ENCODE data around the gene ZNF415. TPM values are rescaled to one million over a fixed set of nuclear protein-coding genes. Genes with fewer than 3 reads are reported as not detected.

Gene ZNF415
- total RNA-seq, 4 donors from 2014 or later, result 9.1 to 18.1 (median 13.4) TPM

DNA sequence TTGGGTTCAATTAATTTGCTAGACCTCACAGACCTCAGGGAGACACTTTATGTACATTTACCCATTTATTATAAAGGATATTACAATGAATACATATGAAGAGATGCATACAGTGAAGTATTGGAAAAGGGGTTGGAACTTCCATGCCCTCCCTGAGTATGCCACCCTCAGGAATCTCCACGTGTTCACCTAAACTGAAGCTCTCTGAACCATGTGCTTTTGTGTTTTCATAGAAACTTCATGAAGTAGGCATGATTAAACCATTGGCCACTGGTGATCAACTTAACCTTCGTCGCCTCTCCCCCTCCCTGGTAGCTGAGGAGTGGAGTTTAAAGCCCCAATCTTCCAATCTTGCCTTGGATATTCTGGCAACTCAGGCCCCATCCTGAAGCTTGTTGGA is 49.8 kb downstream of the ZNF415 start:
- peaks cover 0 to 12% (median 4%) of the 10 kb centered on the region in 4 donors for H3K4me1 ChIP-seq
- intact Hi-C loops (cut with DNase I), result no loop called here
- H3K9me3 ChIP-seq, result peaks cover 0 to 8% (median 0%) of the 10 kb centered on the region in 4 donors
- H3K36me3 ChIP-seq, result peaks cover 32 to 75% (median 58%) of the 10 kb centered on the region in 4 donors
- no peak overlapping the region for H3K4me3 ChIP-seq
- H3K27me3 ChIP-seq, result no peaks in the 10 kb centered on the region
- no peak overlapping the region for H3K27ac ChIP-seq (replicated peaks in 1 of 4)
- TF ChIP-seq, protein P1, sequence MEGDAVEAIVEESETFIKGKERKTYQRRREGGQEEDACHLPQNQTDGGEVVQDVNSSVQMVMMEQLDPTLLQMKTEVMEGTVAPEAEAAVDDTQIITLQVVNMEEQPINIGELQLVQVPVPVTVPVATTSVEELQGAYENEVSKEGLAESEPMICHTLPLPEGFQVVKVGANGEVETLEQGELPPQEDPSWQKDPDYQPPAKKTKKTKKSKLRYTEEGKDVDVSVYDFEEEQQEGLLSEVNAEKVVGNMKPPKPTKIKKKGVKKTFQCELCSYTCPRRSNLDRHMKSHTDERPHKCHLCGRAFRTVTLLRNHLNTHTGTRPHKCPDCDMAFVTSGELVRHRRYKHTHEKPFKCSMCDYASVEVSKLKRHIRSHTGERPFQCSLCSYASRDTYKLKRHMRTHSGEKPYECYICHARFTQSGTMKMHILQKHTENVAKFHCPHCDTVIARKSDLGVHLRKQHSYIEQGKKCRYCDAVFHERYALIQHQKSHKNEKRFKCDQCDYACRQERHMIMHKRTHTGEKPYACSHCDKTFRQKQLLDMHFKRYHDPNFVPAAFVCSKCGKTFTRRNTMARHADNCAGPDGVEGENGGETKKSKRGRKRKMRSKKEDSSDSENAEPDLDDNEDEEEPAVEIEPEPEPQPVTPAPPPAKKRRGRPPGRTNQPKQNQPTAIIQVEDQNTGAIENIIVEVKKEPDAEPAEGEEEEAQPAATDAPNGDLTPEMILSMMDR (IDR thresholded peaks at IDR 0.05), result no peak
- no peak for TF ChIP-seq POLR2A (IDR thresholded peaks at IDR 0.05; ENCODE audit: low read depth)
- WGBS, result 78% methylated on average over 3 of the region's 3 CpGs
- DNase-seq (ENCODE audit: extremely low spot score), result no peak

DNA sequence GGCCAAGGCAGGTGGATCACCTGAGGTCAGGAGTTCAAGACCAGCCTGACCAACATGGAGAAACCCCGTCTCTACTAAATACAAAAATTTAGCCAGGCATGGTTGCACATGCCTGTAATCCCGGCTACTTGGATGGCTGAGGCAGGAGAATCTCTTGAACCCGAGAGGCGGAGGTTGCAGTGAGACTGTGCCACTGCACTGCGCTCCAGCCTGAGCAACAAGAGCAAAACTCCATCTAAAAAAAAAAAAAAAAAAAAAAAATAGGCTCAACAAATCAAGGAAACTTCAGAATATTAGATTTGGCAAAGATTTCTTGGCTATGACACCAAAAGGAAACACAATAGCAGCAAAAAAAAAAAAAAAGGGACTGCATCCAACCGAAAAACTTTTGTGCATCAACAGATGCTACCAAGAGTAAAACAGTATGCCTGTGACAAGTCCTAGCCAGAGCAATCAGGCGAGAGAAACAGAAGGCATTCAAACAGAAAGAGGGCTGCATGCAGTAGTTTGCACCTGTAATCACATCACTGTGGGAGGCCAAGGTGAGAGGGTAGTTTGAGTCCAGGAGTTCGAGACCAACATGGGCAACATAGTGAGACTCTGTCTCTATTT is 53.3 kb downstream of the ZNF415 start:
- TF ChIP-seq POLR2AphosphoS5 (IDR thresholded peaks at IDR 0.05), result no peak
- TF ChIP-seq POLR2A (IDR thresholded peaks at IDR 0.05; ENCODE audit: low read depth), result no peak
- no peak for TF ChIP-seq EP300 (IDR thresholded peaks at IDR 0.05)
- TF ChIP-seq, protein P1 (IDR thresholded peaks at IDR 0.05), result no peak
- 79% methylated on average over 8 of the region's 8 CpGs for WGBS
- Histone ChIP-seq H3K9me3 (peaks cover 0 to 8% (median 0%) of the 10 kb centered on the region in 4 donors), H3K4me1 (peaks cover 7 to 13% (median 11%) of the 10 kb centered on the region in 4 donors), H3K27me3 (no peaks in the 10 kb centered on the region), H3K27ac (replicated peaks in 1 of 4) (peak overlapping the region in 1 of 4 donors; percentile 10), H3K36me3 (peaks cover 18 to 66% (median 45%) of the 10 kb centered on the region in 4 donors), H3K4me3 (no peak overlapping the region)
- no peak for DNase-seq (ENCODE audit: extremely low spot score)
- intact Hi-C loops (cut with DNase I), result loop anchor here (5.0 kb wide), 1 partner anchor 103 kb away; no protein-coding TSS in a partner anchor

DNA sequence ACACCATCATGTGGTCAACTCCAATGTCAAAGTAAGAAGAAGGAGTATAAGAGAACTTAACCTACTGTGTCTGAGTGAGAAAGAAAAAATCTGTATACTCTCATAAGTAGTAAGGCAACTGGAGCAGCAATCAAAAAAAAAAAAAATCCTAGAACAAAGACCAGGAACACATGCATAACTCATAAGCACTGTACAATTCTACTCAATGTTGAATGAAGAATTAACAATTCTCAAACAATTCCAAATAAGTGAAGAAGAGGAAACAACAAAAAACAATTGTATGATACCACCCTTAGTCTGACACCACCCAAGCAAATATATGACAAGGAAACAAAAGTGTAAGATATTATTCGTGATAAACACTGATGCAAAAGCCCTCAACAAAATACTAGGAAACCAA is 54.0 kb downstream of the ZNF415 start:
- Histone ChIP-seq H3K27me3 (no peaks in the 10 kb centered on the region), H3K4me1 (peaks cover 7 to 13% (median 11%) of the 10 kb centered on the region in 4 donors), H3K4me3 (no peak overlapping the region), H3K36me3 (peaks cover 16 to 68% (median 45%) of the 10 kb centered on the region in 4 donors), H3K27ac (replicated peaks in 1 of 4) (peak overlapping the region in 1 of 4 donors; percentile 10), H3K9me3 (peaks cover 0 to 8% (median 0%) of the 10 kb centered on the region in 4 donors)
- intact Hi-C loops (cut with DNase I), result loop anchor here (5.0 kb wide), 1 partner anchor 104 kb away; no protein-coding TSS in a partner anchor
- DNase-seq (ENCODE audit: extremely low spot score), result no peak
- 91% methylated on average over 1 of the region's 1 CpG for WGBS
- TF ChIP-seq EP300 (IDR thresholded peaks at IDR 0.05) (no peak), POLR2A (IDR thresholded peaks at IDR 0.05; ENCODE audit: low read depth) (no peak), POLR2AphosphoS5 (IDR thresholded peaks at IDR 0.05) (no peak)
- TF ChIP-seq, protein P1 (IDR thresholded peaks at IDR 0.05), result no peak

DNA sequence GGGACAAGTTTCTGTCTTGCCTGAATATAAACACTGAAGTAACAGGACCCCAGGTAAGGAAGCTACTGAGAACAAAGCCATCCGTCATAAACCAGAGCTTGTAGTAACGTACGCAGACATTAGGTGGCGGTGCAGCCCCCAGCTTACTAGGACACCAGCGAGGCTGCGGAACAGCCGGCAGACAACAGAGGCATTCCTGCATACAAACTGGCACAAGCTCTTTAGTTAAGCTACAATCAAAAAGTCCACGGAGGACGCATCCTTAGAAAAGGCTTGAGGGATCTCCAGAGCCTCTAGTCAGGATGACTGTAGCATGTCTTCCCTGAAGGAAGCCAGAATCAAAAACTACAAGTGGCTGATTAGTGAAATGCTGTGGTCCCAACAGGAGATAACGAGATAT is 55.7 kb downstream of the ZNF415 start:
- H3K9me3 ChIP-seq, result peaks cover 0 to 8% (median 0%) of the 10 kb centered on the region in 4 donors

More for the DNA sequence above, 55.7 kb downstream of the ZNF415 start:
- no peak overlapping the region for H3K4me3 ChIP-seq
- H3K27me3 ChIP-seq, result no peaks in the 10 kb centered on the region
- H3K27ac ChIP-seq (replicated peaks in 1 of 4), result no peak overlapping the region
- TF ChIP-seq POLR2AphosphoS5 (IDR thresholded peaks at IDR 0.05) (peak in 1 of 2 donors; percentile 62), EP300 (IDR thresholded peaks at IDR 0.05) (no peak), POLR2A (IDR thresholded peaks at IDR 0.05; ENCODE audit: low read depth) (no peak)
- TF ChIP-seq, protein P1 (IDR thresholded peaks at IDR 0.05), result peak; percentile 66 to 81 (median 66)
- H3K4me1 ChIP-seq, result peaks cover 7 to 13% (median 11%) of the 10 kb centered on the region in 4 donors
- H3K36me3 ChIP-seq, result peaks cover 27 to 68% (median 46%) of the 10 kb centered on the region in 4 donors
- 38% methylated on average over 10 of the region's 10 CpGs for WGBS
- intact Hi-C loops (cut with DNase I), result loop anchor here (5.0 kb wide), 1 partner anchor 105 kb away; no protein-coding TSS in a partner anchor
- DNase-seq (ENCODE audit: extremely low spot score), result no peak

All from esophagus muscularis mucosa (tissue), 4 donors.